Subcutaneous abdominal adipose tissue (tissue), 5 donors: ENCODE measurements around the gene APBB2.
"Not testable (repeated sequence)": the region's sequence is repeated elsewhere in the genome, so short reads cannot be mapped to it uniquely, and the experiment has no call there.

Source experiments
- H3K27ac ChIP-seq: one replicate; pipeline ENCODE4 v1.7.0; 2013; ENCODE audit warnings: low read depth, mild to moderate bottlenecking, inconsistent platforms, low read length, moderate library complexity
- H3K27me3 ChIP-seq, 5 donors: one replicate each; pipeline ENCODE4 v1.7.0; 2013; ENCODE audit warnings: low read length in 5 of 5, inconsistent platforms in 1 of 5; ENCODE audit not compliant: control insufficient read depth in 5 of 5, insufficient read depth in 4 of 5
- H3K36me3 ChIP-seq, 5 donors: one replicate each; pipeline ENCODE4 v1.7.0; 2013; ENCODE audit warnings: low read length in 5 of 5; ENCODE audit not compliant: control insufficient read depth in 5 of 5, insufficient read depth in 5 of 5
- H3K4me1 ChIP-seq, 5 donors: one replicate each; pipeline ENCODE4 v1.7.0; 2013; ENCODE audit warnings: low read length in 5 of 5, mild to moderate bottlenecking in 3 of 5, moderate library complexity in 1 of 5; ENCODE audit not compliant: control insufficient read depth in 5 of 5, insufficient read depth in 5 of 5
- H3K4me3 ChIP-seq, 5 donors: one replicate each; pipeline ENCODE4 v1.7.0; 2013; ENCODE audit warnings: low read length in 5 of 5, low read depth in 1 of 5
- H3K9ac ChIP-seq, 5 donors: one replicate each; pipeline ENCODE4 v1.7.0; 2013; ENCODE audit warnings: low read length in 5 of 5, mild to moderate bottlenecking in 4 of 5, moderate library complexity in 3 of 5
- H3K9me3 ChIP-seq, 5 donors: one replicate each; pipeline ENCODE4 v1.7.0; 2013; ENCODE audit warnings: low read length in 5 of 5; ENCODE audit not compliant: control insufficient read depth in 5 of 5
- donor health status: healthy.
- donor health status: healthy.
- donor health status: healthy.
- donor health status: healthy.
- donor health status: healthy.

APBB2 gene

GRCh38 chr4:40900531-40900930 is 313.8 kb downstream of the APBB2 start:
- not testable (repeated sequence) for H3K9ac ChIP-seq, H3K27ac ChIP-seq, H3K9me3 ChIP-seq, H3K4me3 ChIP-seq, H3K27me3 ChIP-seq, H3K4me1 ChIP-seq
- peaks cover 0 to 18% (median 15%) of the 10 kb centered on the region in 5 donors for H3K36me3 ChIP-seq

- peaks cover 6 to 30% (median 28%) of the 10 kb centered on the region in 5 donors for H3K36me3 ChIP-seq
- H3K9me3 ChIP-seq: no peaks in the 10 kb centered on the region
- H3K27me3 ChIP-seq: no peaks in the 10 kb centered on the region
- no peak overlapping the region for H3K9ac ChIP-seq
- no peak overlapping the region for H3K27ac ChIP-seq
- no peaks in the 10 kb centered on the region for H3K4me1 ChIP-seq
- H3K4me3 ChIP-seq: no peak overlapping the region
Measured at GRCh38 chr4:40897557-40898203, 316.7 kb downstream of the APBB2 start.

- peaks cover 23 to 70% (median 62%) of the 10 kb centered on the region in 5 donors for H3K36me3 ChIP-seq
- H3K4me1 ChIP-seq: peaks cover 0 to 8% (median 3%) of the 10 kb centered on the region in 5 donors
- H3K4me3 ChIP-seq: no peak overlapping the region
- H3K27me3 ChIP-seq: no peaks in the 10 kb centered on the region
- no peak overlapping the region for H3K9ac ChIP-seq
- no peak overlapping the region for H3K27ac ChIP-seq
- H3K9me3 ChIP-seq: no peaks in the 10 kb centered on the region
Measured at GRCh38 chr4:40890764-40891163, 323.6 kb downstream of the APBB2 start.

- Histone ChIP-seq H3K27me3 (no peaks in the 10 kb centered on the region), H3K27ac (no peak overlapping the region), H3K9me3 (no peaks in the 10 kb centered on the region), H3K36me3 (peaks cover 23 to 69% (median 62%) of the 10 kb centered on the region in 5 donors), H3K4me3 (no peak overlapping the region), H3K4me1 (peaks cover 0 to 8% (median 3%) of the 10 kb centered on the region in 5 donors), H3K9ac (no peak overlapping the region)
Measured at GRCh38 chr4:40890199-40890598, 324.1 kb downstream of the APBB2 start.

GRCh38 chr4:40888933-40889332 is 325.4 kb downstream of the APBB2 start:
- Histone ChIP-seq H3K36me3 (peaks cover 23 to 67% (median 60%) of the 10 kb centered on the region in 5 donors), H3K9ac (peak overlapping the region in 1 of 5 donors; percentile 12), H3K9me3 (no peaks in the 10 kb centered on the region), H3K27ac (no peak overlapping the region), H3K4me1 (peaks cover 0 to 8% (median 3%) of the 10 kb centered on the region in 5 donors), H3K27me3 (no peaks in the 10 kb centered on the region), H3K4me3 (no peak overlapping the region)

GRCh38 chr4:40887764-40888131 is 326.6 kb downstream of the APBB2 start:
- Histone ChIP-seq H3K4me1 (peaks cover 0 to 8% (median 3%) of the 10 kb centered on the region in 5 donors), H3K36me3 (peaks cover 21 to 69% (median 61%) of the 10 kb centered on the region in 5 donors), H3K27me3 (no peaks in the 10 kb centered on the region), H3K4me3 (no peak overlapping the region), H3K9me3 (no peaks in the 10 kb centered on the region), H3K9ac (no peak overlapping the region), H3K27ac (no peak overlapping the region)

GRCh38 chr4:40886931-40887763 is 327.2 kb downstream of the APBB2 start:
- H3K36me3 ChIP-seq: peaks cover 15 to 69% (median 61%) of the 10 kb centered on the region in 5 donors
- peaks cover 0 to 8% (median 3%) of the 10 kb centered on the region in 5 donors for H3K4me1 ChIP-seq
- H3K27ac ChIP-seq: no peak overlapping the region
- no peaks in the 10 kb centered on the region for H3K27me3 ChIP-seq
- no peak overlapping the region for H3K9ac ChIP-seq
- H3K4me3 ChIP-seq: no peak overlapping the region
- H3K9me3 ChIP-seq: no peaks in the 10 kb centered on the region

- no peak overlapping the region for H3K27ac ChIP-seq
- H3K9ac ChIP-seq: no peak overlapping the region
- H3K4me3 ChIP-seq: no peak overlapping the region
- no peaks in the 10 kb centered on the region for H3K27me3 ChIP-seq
- no peaks in the 10 kb centered on the region for H3K9me3 ChIP-seq
- H3K36me3 ChIP-seq: peaks cover 12 to 64% (median 57%) of the 10 kb centered on the region in 5 donors
- no peaks in the 10 kb centered on the region for H3K4me1 ChIP-seq
Measured at GRCh38 chr4:40881851-40882250, 332.5 kb downstream of the APBB2 start.

GRCh38 chr4:40881096-40881495 is 333.2 kb downstream of the APBB2 start:
- Histone ChIP-seq H3K9ac (no peak overlapping the region), H3K36me3 (peaks cover 14 to 60% (median 53%) of the 10 kb centered on the region in 5 donors), H3K27me3 (no peaks in the 10 kb centered on the region), H3K9me3 (no peaks in the 10 kb centered on the region), H3K27ac (no peak overlapping the region), H3K4me1 (no peaks in the 10 kb centered on the region), H3K4me3 (no peak overlapping the region)

GRCh38 chr4:40878548-40879055 is 335.7 kb downstream of the APBB2 start:
- Histone ChIP-seq H3K9ac (no peak overlapping the region), H3K4me1 (no peaks in the 10 kb centered on the region), H3K9me3 (no peaks in the 10 kb centered on the region), H3K36me3 (peaks cover 16 to 54% (median 46%) of the 10 kb centered on the region in 5 donors), H3K27me3 (no peaks in the 10 kb centered on the region), H3K4me3 (no peak overlapping the region), H3K27ac (no peak overlapping the region)
